ENCODE results near the gene AKNA. TPM values are rescaled to one million over a fixed set of nuclear protein-coding genes. Genes with fewer than 3 reads are reported as not detected.

Gene AKNA
- total RNA-seq, 1 donor from 2014 or later = 6.3 TPM

DNA sequence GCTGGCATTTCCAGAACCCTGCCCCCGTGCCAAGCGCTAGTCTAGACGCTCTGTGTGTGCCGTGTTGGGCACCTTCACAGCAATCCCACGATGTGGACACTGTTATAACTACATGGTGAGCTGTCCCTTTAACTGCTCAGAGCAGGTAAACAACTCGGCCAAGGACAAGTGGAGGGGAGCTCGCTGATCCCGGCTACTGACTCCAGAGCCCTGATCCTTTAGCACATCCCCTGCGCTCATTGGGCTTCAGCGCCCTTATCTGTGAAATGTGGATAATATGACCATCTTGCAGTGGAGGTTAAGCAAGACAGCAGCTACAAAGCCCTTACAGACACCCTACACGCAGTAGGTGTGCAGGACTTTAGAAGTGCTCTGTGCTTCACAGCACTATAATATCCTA lies 41.6 kb downstream of the AKNA start:
- no peak overlapping the region for H3K27ac ChIP-seq (replicated peaks)
- intact Hi-C loops (cut with micrococcal nuclease) = no loop called here
- H3K9me3 ChIP-seq (replicated peaks) = no peaks in the 10 kb centered on the region

DNA sequence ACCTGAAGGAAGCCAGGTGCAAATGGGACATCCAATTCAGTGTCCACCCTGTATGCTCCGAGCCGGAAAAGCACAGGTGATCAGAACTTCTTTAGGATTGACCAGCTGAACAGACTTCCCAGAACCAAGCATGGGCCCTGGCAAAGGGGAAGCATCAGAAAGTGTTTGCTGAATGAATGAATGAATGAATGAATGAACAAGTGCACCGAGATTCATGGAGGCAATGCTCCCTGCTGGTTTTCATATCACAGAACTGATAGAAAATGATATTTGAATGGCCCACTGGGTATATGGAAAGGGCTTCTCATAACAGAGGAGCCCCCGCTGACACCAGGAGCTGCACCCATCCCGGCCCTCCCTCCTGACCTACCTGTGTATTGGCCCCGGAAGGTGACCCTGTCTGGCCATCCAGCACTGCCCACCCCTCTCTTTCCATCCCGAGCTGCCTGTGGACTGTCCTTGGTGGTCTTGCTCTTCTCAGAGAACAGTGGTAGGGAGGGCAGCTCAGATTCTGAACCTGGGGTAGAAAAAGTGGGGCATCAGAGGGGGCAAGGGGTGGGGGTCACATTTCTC lies 42.2 kb downstream of the AKNA start:
- intact Hi-C loops (cut with micrococcal nuclease) = no loop called here
- no peak for DNase-seq
- no peaks in the 10 kb centered on the region for H3K9me3 ChIP-seq (replicated peaks)

More for the DNA sequence above, 41.6 kb downstream of the AKNA start:
- no peaks in the 10 kb centered on the region for H3K27me3 ChIP-seq (ENCODE audit: low read depth)
- TF ChIP-seq, protein P1, sequence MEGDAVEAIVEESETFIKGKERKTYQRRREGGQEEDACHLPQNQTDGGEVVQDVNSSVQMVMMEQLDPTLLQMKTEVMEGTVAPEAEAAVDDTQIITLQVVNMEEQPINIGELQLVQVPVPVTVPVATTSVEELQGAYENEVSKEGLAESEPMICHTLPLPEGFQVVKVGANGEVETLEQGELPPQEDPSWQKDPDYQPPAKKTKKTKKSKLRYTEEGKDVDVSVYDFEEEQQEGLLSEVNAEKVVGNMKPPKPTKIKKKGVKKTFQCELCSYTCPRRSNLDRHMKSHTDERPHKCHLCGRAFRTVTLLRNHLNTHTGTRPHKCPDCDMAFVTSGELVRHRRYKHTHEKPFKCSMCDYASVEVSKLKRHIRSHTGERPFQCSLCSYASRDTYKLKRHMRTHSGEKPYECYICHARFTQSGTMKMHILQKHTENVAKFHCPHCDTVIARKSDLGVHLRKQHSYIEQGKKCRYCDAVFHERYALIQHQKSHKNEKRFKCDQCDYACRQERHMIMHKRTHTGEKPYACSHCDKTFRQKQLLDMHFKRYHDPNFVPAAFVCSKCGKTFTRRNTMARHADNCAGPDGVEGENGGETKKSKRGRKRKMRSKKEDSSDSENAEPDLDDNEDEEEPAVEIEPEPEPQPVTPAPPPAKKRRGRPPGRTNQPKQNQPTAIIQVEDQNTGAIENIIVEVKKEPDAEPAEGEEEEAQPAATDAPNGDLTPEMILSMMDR (IDR thresholded peaks at IDR 0.05; ENCODE audit: borderline replicate concordance) = no peak
- no peak for DNase-seq
- H3K4me1 ChIP-seq = peaks cover 10% of the 10 kb centered on the region
- peaks cover 92% of the 10 kb centered on the region for H3K36me3 ChIP-seq
- H3K4me3 ChIP-seq = no peak overlapping the region

DNA sequence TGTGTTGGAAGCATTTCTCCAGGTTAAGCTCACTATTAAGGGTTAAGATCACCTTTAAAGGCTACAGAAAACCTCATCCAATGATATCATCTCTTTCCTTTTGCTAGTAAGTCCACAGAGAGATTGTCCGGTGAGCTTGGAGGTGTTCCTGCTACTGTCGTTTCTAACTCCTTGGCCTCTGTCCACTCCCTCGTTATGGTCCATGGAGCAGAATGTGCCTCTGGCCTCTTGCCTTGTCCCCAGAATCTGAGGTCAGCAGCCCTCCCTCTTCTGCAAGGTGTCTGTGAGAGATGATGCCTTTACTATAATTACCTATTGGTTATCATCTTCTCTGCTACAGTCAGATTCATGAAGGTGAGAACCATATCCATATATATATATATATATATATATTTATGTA lies 43.1 kb downstream of the AKNA start:
- intact Hi-C loops (cut with micrococcal nuclease) = no loop called here
- Histone ChIP-seq H3K27me3 (ENCODE audit: low read depth) (no peaks in the 10 kb centered on the region), H3K4me3 (no peak overlapping the region)

More for the DNA sequence above, 42.2 kb downstream of the AKNA start:
- TF ChIP-seq, protein P1 (IDR thresholded peaks at IDR 0.05; ENCODE audit: borderline replicate concordance) = no peak
- Histone ChIP-seq H3K27ac (replicated peaks) (no peak overlapping the region), H3K27me3 (ENCODE audit: low read depth) (no peaks in the 10 kb centered on the region), H3K4me3 (no peak overlapping the region), H3K36me3 (peaks cover 92% of the 10 kb centered on the region), H3K4me1 (peaks cover 10% of the 10 kb centered on the region)

DNA sequence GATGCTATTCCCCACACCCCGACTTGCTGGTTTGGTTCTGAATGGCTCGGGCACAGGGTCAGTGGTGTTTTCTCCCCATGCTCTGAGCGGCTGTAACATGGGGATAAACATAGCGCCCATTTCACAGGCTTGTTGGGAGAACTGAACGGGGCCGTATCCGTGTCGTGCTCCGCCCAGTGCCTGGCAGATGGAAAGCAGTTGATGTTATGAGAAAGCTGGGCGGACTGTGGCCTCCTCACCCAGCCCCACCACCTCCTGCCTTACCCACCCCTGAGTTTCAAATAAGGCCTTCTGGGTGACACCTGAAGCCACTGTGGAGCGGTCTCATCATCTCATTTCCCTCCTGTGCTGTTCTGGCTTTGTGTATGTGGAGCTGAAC lies 43.6 kb downstream of the AKNA start:
- intact Hi-C loops (cut with micrococcal nuclease) = no loop called here
- Histone ChIP-seq H3K36me3 (peaks cover 89% of the 10 kb centered on the region), H3K27me3 (ENCODE audit: low read depth) (no peaks in the 10 kb centered on the region)

More for the DNA sequence above, 43.1 kb downstream of the AKNA start:
- no peak overlapping the region for H3K27ac ChIP-seq (replicated peaks)
- peaks cover 91% of the 10 kb centered on the region for H3K36me3 ChIP-seq
- no peaks in the 10 kb centered on the region for H3K9me3 ChIP-seq (replicated peaks)
- TF ChIP-seq, protein P1 (IDR thresholded peaks at IDR 0.05; ENCODE audit: borderline replicate concordance) = no peak
- peaks cover 10% of the 10 kb centered on the region for H3K4me1 ChIP-seq
- DNase-seq = no peak

DNA sequence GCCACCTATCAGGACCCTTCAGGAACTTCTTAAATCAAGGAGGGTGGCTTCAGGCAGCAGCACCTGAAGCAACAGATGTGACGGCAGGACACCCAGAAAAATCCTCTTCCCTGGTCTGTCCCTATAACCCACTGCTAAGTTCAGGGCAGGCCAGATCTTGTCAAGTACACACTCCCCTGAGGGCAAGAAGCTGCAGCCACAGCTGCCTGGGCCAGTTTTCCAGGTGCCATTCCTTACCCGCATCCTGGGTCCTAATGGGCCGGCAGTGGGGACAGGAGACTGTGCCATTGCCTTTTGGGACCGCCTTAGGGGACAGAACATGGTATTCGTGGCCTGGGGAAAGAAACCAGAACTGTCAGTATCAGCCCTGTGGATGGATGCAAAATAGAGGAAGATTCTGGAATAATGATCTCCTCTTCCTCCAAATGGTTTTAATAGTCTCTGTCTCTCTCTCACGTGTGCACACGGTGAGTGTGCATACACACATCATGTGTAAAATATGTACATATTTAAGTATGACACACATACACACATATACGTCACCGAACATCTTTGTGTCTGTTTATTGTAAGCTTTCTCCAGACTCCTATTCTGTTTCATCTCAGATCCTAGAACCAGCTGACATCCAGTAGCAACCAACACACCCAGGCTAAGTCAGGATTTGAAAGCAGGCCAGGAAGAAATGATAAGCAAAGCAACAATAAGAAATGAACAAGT lies 44.2 kb downstream of the AKNA start:
- Histone ChIP-seq H3K9me3 (replicated peaks) (no peaks in the 10 kb centered on the region), H3K27me3 (ENCODE audit: low read depth) (no peaks in the 10 kb centered on the region), H3K36me3 (peaks cover 89% of the 10 kb centered on the region), H3K4me3 (no peak overlapping the region), H3K4me1 (peaks cover 2% of the 10 kb centered on the region), H3K27ac (replicated peaks) (no peak overlapping the region)
- no peak for DNase-seq
- intact Hi-C loops (cut with micrococcal nuclease) = no loop called here
- TF ChIP-seq, protein P1 (IDR thresholded peaks at IDR 0.05; ENCODE audit: borderline replicate concordance) = no peak

More for the DNA sequence above, 43.6 kb downstream of the AKNA start:
- no peak overlapping the region for H3K4me3 ChIP-seq
- peaks cover 7% of the 10 kb centered on the region for H3K4me1 ChIP-seq
- no peak overlapping the region for H3K27ac ChIP-seq (replicated peaks)
- TF ChIP-seq, protein P1 (IDR thresholded peaks at IDR 0.05; ENCODE audit: borderline replicate concordance) = no peak
- no peaks in the 10 kb centered on the region for H3K9me3 ChIP-seq (replicated peaks)
- DNase-seq = no peak
